HepG2 (cell line): ENCODE results near the gene ZNF593OS. TPM values are rescaled to one million over a fixed set of nuclear protein-coding genes. Genes with fewer than 3 reads are reported as not detected.

ENCODE experiments used
- ZFY ChIP-seq: sonication (generic); formaldehyde crosslinking; IDR thresholded peaks from 2 replicates; pipeline ENCODE4 v1.4.0; 2020; ENCODE audit warnings: missing genetic modification reagents
- ZNF619 ChIP-seq: sonication (generic); formaldehyde crosslinking; IDR thresholded peaks from 2 replicates; pipeline ENCODE4 v1.4.0; 2020; ENCODE audit warnings: mild to moderate bottlenecking, missing genetic modification reagents
- ZSCAN25 ChIP-seq: sonication (generic); formaldehyde crosslinking; IDR thresholded peaks from 2 replicates; pipeline ENCODE4 v1.8.0; 2022; ENCODE audit warnings: mild to moderate bottlenecking, missing genetic modification reagents
- polyA plus RNA-seq, 8 experiments: library from polyadenylated mRNA; depleted of rRNA in 3 of 8; stranded (reverse) in 7 of 8; unstranded in 1 of 8; fragments of >200 nt; fragmentation: Illumina TruSeq in 4 of 8; extraction: Trizol in 4 of 8; gene quantifications; 2 replicates each; pipeline versions ENCODE4 v1.2.1 to v1.2.3, GENCODE V29; 2011 to 2016; ENCODE audit warnings: low read depth in 4 of 8, missing spikeins in 1 of 8, mixed read lengths in 1 of 8; ENCODE audit not compliant: insufficient read depth in 1 of 8
- total RNA-seq, 5 experiments: library from RNA; depleted of rRNA; stranded (reverse); fragments of >200 nt; fragmentation: Illumina TruSeq; extraction: Trizol; gene quantifications; 2 replicates each; pipeline ENCODE4 v1.2.3, GENCODE V29; 2016; ENCODE audit warnings: low read depth in 1 of 5
- TF ChIP-seq, protein P1 (sequence below): sonication (generic); formaldehyde crosslinking; conservative IDR thresholded peaks from 2 replicates; pipeline ENCODE4 v1.8.0; 2022; ENCODE audit warnings: mild to moderate bottlenecking, moderate library complexity, missing genetic modification reagents
- TF ChIP-seq, protein P2 (sequence below): sonication (generic); IDR thresholded peaks from 2 replicates; pipeline ENCODE4 v1.6.1; 2016; ENCODE audit warnings: low read depth, borderline replicate concordance
- TF ChIP-seq, protein P3 (sequence below), 2 experiments: sonication (generic) in 1 of 2; formaldehyde crosslinking in 1 of 2; IDR thresholded peaks; 2 replicates each; pipeline versions ENCODE4 v1.5.1 to v1.6.1; 2011 to 2020; ENCODE audit warnings: borderline replicate concordance in 1 of 2, low read depth in 1 of 2, low read length in 1 of 2, mild to moderate bottlenecking in 1 of 2, missing genetic modification reagents in 1 of 2, moderate library complexity in 1 of 2
- TF ChIP-seq, protein P4 (sequence below): sonication (generic); formaldehyde crosslinking; IDR thresholded peaks from 2 replicates; pipeline ENCODE4 v1.4.0; 2020; ENCODE audit warnings: mild to moderate bottlenecking, missing genetic modification reagents
- TF ChIP-seq, protein P5 (sequence below): sonication (generic); formaldehyde crosslinking; IDR thresholded peaks from 2 replicates; pipeline ENCODE4 v1.8.1; 2023; ENCODE audit warnings: mild to moderate bottlenecking, missing genetic modification reagents
- TF ChIP-seq, protein P6 (sequence below): sonication (generic); formaldehyde crosslinking; IDR thresholded peaks from 2 replicates; pipeline ENCODE4 v1.5.0; 2020; ENCODE audit warnings: missing genetic modification reagents
- TF ChIP-seq, protein P7 (sequence below): sonication (generic); formaldehyde crosslinking; IDR thresholded peaks from 2 replicates; pipeline ENCODE4 v1.4.0; 2020; ENCODE audit warnings: missing genetic modification reagents
- TF ChIP-seq, protein P8 (sequence below): sonication (generic); formaldehyde crosslinking; IDR thresholded peaks from 2 replicates; pipeline ENCODE4 v1.4.0; 2020; ENCODE audit warnings: mild to moderate bottlenecking, missing genetic modification reagents

ZNF593OS gene
- total and polyA plus RNA-seq, 2 of the 13 experiments (the other 11 are each of a cell fraction or from before 2014, with no cell fraction given), result not detected

DNA sequence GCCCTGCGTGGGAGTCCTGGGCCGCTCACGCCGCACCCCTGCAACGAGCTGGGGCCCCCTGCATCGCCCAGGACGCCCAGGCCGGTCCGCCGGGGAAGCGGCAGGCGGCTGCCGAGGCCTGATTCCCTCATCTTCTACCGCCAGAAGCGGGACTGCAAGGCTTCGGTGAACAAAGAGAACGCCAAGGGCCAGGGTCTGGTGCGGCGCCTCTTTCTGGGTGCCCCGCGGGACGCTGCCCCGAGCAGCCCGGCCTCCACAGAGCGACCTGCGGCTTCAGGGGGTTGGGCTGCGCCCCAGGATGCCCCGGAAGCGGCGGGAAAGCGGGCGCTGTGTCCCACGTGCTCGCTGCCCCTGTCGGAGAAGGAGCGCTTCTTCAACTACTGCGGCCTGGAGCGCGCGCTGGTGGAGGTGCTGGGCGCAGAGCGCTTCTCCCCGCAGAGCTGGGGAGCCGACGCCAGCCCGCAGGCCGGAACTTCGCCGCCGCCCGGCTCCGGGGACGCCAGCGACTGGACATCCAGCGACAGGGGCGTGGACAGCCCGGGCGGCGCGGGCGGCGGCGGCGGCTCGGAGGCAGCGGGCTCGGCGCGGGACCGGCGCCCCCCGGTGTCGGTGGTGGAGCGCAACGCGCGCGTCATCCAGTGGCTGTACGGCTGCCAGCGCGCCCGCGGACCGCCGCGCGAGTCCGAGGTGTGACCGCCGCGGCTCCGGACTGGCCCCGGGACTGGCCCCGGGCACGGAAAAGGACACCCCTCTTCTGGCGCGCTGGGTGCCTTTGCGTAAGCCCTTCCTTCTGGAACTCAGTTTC lies 10.0 kb downstream of the ZNF593OS start (continued):
- TF ChIP-seq, protein P1, sequence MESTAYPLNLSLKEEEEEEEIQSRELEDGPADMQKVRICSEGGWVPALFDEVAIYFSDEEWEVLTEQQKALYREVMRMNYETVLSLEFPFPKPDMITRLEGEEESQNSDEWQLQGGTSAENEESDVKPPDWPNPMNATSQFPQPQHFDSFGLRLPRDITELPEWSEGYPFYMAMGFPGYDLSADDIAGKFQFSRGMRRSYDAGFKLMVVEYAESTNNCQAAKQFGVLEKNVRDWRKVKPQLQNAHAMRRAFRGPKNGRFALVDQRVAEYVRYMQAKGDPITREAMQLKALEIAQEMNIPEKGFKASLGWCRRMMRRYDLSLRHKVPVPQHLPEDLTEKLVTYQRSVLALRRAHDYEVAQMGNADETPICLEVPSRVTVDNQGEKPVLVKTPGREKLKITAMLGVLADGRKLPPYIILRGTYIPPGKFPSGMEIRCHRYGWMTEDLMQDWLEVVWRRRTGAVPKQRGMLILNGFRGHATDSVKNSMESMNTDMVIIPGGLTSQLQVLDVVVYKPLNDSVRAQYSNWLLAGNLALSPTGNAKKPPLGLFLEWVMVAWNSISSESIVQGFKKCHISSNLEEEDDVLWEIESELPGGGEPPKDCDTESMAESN, result peak; percentile 75; the same call in 1 of the 2 replicates
- TF ChIP-seq ZSCAN25, result peak; percentile 64; the same call in 1 of the 2 replicates
- TF ChIP-seq ZFY (CRISPR knock-in tag), result peak; percentile 64; the same call in 1 of the 2 replicates
- TF ChIP-seq, protein P2, sequence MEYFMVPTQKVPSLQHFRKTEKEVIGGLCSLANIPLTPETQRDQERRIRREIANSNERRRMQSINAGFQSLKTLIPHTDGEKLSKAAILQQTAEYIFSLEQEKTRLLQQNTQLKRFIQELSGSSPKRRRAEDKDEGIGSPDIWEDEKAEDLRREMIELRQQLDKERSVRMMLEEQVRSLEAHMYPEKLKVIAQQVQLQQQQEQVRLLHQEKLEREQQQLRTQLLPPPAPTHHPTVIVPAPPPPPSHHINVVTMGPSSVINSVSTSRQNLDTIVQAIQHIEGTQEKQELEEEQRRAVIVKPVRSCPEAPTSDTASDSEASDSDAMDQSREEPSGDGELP, result no peak
- TF ChIP-seq, protein P3, sequence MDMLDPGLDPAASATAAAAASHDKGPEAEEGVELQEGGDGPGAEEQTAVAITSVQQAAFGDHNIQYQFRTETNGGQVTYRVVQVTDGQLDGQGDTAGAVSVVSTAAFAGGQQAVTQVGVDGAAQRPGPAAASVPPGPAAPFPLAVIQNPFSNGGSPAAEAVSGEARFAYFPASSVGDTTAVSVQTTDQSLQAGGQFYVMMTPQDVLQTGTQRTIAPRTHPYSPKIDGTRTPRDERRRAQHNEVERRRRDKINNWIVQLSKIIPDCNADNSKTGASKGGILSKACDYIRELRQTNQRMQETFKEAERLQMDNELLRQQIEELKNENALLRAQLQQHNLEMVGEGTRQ (IDR thresholded peaks at IDR 0.05; ENCODE audit: low read depth, low read length), result no peak
- TF ChIP-seq, protein P3 (CRISPR knock-in tag; IDR thresholded peaks at IDR 0.05; ENCODE audit: borderline replicate concordance), result 0 out of 2 replicates have a peak, but pooled peaks have one; percentile 26
- no peak for TF ChIP-seq ZNF619 (CRISPR knock-in tag)
- TF ChIP-seq, protein P4, sequence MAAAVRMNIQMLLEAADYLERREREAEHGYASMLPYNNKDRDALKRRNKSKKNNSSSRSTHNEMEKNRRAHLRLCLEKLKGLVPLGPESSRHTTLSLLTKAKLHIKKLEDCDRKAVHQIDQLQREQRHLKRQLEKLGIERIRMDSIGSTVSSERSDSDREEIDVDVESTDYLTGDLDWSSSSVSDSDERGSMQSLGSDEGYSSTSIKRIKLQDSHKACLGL (CRISPR knock-in tag), result peak; percentile 79
- TF ChIP-seq, protein P5, sequence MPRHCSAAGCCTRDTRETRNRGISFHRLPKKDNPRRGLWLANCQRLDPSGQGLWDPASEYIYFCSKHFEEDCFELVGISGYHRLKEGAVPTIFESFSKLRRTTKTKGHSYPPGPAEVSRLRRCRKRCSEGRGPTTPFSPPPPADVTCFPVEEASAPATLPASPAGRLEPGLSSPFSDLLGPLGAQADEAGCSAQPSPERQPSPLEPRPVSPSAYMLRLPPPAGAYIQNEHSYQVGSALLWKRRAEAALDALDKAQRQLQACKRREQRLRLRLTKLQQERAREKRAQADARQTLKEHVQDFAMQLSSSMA (CRISPR knock-in tag), result 0 out of 2 replicates have a peak, but pooled peaks have one; percentile 56
- TF ChIP-seq, protein P6, sequence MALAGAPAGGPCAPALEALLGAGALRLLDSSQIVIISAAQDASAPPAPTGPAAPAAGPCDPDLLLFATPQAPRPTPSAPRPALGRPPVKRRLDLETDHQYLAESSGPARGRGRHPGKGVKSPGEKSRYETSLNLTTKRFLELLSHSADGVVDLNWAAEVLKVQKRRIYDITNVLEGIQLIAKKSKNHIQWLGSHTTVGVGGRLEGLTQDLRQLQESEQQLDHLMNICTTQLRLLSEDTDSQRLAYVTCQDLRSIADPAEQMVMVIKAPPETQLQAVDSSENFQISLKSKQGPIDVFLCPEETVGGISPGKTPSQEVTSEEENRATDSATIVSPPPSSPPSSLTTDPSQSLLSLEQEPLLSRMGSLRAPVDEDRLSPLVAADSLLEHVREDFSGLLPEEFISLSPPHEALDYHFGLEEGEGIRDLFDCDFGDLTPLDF (CRISPR knock-in tag), result no peak
- TF ChIP-seq, protein P7, sequence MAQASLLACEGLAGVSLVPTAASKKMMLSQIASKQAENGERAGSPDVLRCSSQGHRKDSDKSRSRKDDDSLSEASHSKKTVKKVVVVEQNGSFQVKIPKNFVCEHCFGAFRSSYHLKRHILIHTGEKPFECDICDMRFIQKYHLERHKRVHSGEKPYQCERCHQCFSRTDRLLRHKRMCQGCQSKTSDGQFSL, result peak; percentile 37; the same call in 1 of the 2 replicates
- TF ChIP-seq, protein P8, sequence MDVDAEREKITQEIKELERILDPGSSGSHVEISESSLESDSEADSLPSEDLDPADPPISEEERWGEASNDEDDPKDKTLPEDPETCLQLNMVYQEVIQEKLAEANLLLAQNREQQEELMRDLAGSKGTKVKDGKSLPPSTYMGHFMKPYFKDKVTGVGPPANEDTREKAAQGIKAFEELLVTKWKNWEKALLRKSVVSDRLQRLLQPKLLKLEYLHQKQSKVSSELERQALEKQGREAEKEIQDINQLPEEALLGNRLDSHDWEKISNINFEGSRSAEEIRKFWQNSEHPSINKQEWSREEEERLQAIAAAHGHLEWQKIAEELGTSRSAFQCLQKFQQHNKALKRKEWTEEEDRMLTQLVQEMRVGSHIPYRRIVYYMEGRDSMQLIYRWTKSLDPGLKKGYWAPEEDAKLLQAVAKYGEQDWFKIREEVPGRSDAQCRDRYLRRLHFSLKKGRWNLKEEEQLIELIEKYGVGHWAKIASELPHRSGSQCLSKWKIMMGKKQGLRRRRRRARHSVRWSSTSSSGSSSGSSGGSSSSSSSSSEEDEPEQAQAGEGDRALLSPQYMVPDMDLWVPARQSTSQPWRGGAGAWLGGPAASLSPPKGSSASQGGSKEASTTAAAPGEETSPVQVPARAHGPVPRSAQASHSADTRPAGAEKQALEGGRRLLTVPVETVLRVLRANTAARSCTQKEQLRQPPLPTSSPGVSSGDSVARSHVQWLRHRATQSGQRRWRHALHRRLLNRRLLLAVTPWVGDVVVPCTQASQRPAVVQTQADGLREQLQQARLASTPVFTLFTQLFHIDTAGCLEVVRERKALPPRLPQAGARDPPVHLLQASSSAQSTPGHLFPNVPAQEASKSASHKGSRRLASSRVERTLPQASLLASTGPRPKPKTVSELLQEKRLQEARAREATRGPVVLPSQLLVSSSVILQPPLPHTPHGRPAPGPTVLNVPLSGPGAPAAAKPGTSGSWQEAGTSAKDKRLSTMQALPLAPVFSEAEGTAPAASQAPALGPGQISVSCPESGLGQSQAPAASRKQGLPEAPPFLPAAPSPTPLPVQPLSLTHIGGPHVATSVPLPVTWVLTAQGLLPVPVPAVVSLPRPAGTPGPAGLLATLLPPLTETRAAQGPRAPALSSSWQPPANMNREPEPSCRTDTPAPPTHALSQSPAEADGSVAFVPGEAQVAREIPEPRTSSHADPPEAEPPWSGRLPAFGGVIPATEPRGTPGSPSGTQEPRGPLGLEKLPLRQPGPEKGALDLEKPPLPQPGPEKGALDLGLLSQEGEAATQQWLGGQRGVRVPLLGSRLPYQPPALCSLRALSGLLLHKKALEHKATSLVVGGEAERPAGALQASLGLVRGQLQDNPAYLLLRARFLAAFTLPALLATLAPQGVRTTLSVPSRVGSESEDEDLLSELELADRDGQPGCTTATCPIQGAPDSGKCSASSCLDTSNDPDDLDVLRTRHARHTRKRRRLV (CRISPR knock-in tag), result no peak
